SK-N-SH treated with all-trans-retinoic acid at 6 μM for 48 hours (cell line): ENCODE results near the gene ANAPC2.

Source experiments
- ARNTL ChIP-seq: fragments of 450-650 bp; formaldehyde crosslinking; IDR thresholded peaks from 2 replicates; pipeline ENCODE4 v1.5.0; 2020; ENCODE audit warnings: low read depth, mild to moderate bottlenecking, moderate library complexity, borderline replicate concordance
- CREB5 ChIP-seq: fragments of 250-450 bp; sonication (Bioruptor Pico); IDR thresholded peaks from 2 replicates; pipeline ENCODE4 v1.5.1; 2020; ENCODE audit warnings: low read depth, mild to moderate bottlenecking, moderate library complexity
- CSDC2 ChIP-seq: fragments of 250-450 bp; sonication (Bioruptor Pico); IDR thresholded peaks from 2 replicates; pipeline ENCODE4 v1.5.0; 2020; ENCODE audit warnings: mild to moderate bottlenecking, moderate library complexity
- CSRNP3 ChIP-seq: fragments of 250-450 bp; sonication (Bioruptor Pico); IDR thresholded peaks from 2 replicates; pipeline ENCODE4 v1.5.1; 2021; ENCODE audit warnings: mild to moderate bottlenecking, moderate library complexity
- ESRRG ChIP-seq: fragments of 250-450 bp; sonication (Bioruptor Pico); IDR thresholded peaks from 2 replicates; pipeline ENCODE4 v1.6.1; 2021; ENCODE audit warnings: mild to moderate bottlenecking
- PPARA ChIP-seq: fragments of 250-450 bp; sonication (Bioruptor Pico); IDR thresholded peaks from 2 replicates; pipeline ENCODE4 v1.5.0; 2020; ENCODE audit warnings: mild to moderate bottlenecking, borderline replicate concordance
- RARB ChIP-seq: fragments of 250-450 bp; sonication (Bioruptor Pico); IDR thresholded peaks from 2 replicates; pipeline ENCODE4 v1.8.0; 2021; ENCODE audit warnings: mild to moderate bottlenecking, moderate library complexity
- SNAI2 ChIP-seq: fragments of 250-450 bp; sonication (Bioruptor Pico); IDR thresholded peaks from 2 replicates; pipeline ENCODE4 v1.5.0; 2020; ENCODE audit warnings: mild to moderate bottlenecking, moderate library complexity
- TCF4 ChIP-seq: fragments of 250-450 bp; sonication (Bioruptor Pico); IDR thresholded peaks from 2 replicates; pipeline ENCODE4 v1.8.0; 2021; ENCODE audit warnings: mild to moderate bottlenecking, moderate library complexity, borderline replicate concordance
- TOX ChIP-seq: fragments of 250-450 bp; sonication (Bioruptor Pico); IDR thresholded peaks from 2 replicates; pipeline ENCODE4 v1.8.0; 2021; ENCODE audit warnings: mild to moderate bottlenecking, moderate library complexity, borderline replicate concordance
- ZC3H10 ChIP-seq: fragments of 250-450 bp; sonication (Bioruptor Pico); IDR thresholded peaks from 2 replicates; pipeline ENCODE4 v1.5.1; 2021; ENCODE audit warnings: mild to moderate bottlenecking, moderate library complexity
- ZFP30 ChIP-seq: fragments of 450-650 bp; formaldehyde crosslinking; IDR thresholded peaks from 2 replicates; pipeline ENCODE4 v1.5.0; 2022; ENCODE audit warnings: mild to moderate bottlenecking, moderate library complexity
- ZNF565 ChIP-seq: fragments of 450-650 bp; formaldehyde crosslinking; conservative IDR thresholded peaks from 2 replicates; pipeline ENCODE4 v1.5.0; 2020; ENCODE audit warnings: low read depth, mild to moderate bottlenecking, moderate library complexity

- no peak for TF ChIP-seq ESRRG
- TF ChIP-seq ZNF565 (CRISPR knock-in tag): no peak
- TF ChIP-seq ZC3H10 (CRISPR knock-in tag): no peak
- TF ChIP-seq RARB: no peak
- TF ChIP-seq TOX (CRISPR knock-in tag): no peak
- no peak for TF ChIP-seq CSDC2 (CRISPR knock-in tag)
- TF ChIP-seq ZFP30 (CRISPR knock-in tag): no peak
- TF ChIP-seq CREB5 (CRISPR knock-in tag): no peak
- TF ChIP-seq PPARA (CRISPR knock-in tag): no peak
- TF ChIP-seq SNAI2 (CRISPR knock-in tag): no peak
- TF ChIP-seq CSRNP3 (CRISPR knock-in tag): no peak
- no peak for TF ChIP-seq TCF4 (CRISPR knock-in tag)
- no peak for TF ChIP-seq ARNTL
Observed at GRCh38 chr9:137136261-137136880, 52.0 kb downstream of the ANAPC2 start.
